Measurements from ENCODE around the gene JAM3. TPM values are rescaled to one million over a fixed set of nuclear protein-coding genes. Genes with fewer than 3 reads are reported as not detected.

Gene JAM3
- total RNA-seq, 2 experiments from 2014 or later, result 24.9 to 26.8 TPM

DNA sequence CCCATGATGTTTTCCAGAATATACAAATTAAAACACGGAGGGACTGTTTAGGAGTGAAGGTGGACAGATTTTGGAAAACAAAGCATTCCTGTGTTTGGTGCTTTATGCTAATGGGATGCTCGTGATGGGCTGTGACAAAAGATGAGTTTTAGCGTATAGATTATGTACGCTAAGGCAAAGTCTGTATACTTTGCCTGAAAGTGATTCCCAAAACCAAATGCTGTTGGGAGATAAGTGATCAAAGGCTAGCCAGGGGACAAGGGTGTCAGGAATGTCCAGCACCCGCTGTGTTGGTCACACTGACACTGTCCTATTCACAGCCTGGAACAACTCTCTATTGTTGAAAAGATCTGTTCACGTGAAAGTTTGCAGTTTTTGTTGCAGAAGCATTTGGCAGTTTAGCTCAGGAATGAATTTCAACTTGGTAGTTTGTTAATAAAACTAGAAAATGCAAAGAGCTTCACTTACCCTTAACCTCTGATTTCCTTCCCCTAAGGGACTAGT, 1.5 kb downstream of the JAM3 start:
- H3K4me1 Mint-ChIP-seq (ENCODE audit: low read depth), result peaks cover 26% of the 10 kb centered on the region
- peaks cover 8% of the 10 kb centered on the region for H3K27me3 Mint-ChIP-seq
- DNase-seq (no peak), ATAC-seq (no peak)
- CTCF ChIA-PET, result interaction anchor here (1.1 to 2.6 kb wide), 6 partner anchors 12 to 37 kb away, joined by 3 to 7 read pairs (median 3); no protein-coding TSS in a partner anchor
- intact Hi-C loops (cut with micrococcal nuclease), result no loop called here
- TF ChIP-seq, protein P1, sequence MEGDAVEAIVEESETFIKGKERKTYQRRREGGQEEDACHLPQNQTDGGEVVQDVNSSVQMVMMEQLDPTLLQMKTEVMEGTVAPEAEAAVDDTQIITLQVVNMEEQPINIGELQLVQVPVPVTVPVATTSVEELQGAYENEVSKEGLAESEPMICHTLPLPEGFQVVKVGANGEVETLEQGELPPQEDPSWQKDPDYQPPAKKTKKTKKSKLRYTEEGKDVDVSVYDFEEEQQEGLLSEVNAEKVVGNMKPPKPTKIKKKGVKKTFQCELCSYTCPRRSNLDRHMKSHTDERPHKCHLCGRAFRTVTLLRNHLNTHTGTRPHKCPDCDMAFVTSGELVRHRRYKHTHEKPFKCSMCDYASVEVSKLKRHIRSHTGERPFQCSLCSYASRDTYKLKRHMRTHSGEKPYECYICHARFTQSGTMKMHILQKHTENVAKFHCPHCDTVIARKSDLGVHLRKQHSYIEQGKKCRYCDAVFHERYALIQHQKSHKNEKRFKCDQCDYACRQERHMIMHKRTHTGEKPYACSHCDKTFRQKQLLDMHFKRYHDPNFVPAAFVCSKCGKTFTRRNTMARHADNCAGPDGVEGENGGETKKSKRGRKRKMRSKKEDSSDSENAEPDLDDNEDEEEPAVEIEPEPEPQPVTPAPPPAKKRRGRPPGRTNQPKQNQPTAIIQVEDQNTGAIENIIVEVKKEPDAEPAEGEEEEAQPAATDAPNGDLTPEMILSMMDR (IDR thresholded peaks at IDR 0.05), result no peak
- no peak overlapping the region for H3K27ac Mint-ChIP-seq
- H3K4me3 Mint-ChIP-seq, result peak overlapping the region; percentile 69
- POLR2A ChIA-PET, result interaction anchor here (1.2 to 1.7 kb wide), 2 partner anchors 55 to 114 kb away, joined by 3 to 5 read pairs; partner anchors contain the start of gene IGSF9B
- H3K9me3 Mint-ChIP-seq, result no peaks in the 10 kb centered on the region
- H3K36me3 Mint-ChIP-seq (ENCODE audit: low read depth), result peaks cover 2% of the 10 kb centered on the region

DNA sequence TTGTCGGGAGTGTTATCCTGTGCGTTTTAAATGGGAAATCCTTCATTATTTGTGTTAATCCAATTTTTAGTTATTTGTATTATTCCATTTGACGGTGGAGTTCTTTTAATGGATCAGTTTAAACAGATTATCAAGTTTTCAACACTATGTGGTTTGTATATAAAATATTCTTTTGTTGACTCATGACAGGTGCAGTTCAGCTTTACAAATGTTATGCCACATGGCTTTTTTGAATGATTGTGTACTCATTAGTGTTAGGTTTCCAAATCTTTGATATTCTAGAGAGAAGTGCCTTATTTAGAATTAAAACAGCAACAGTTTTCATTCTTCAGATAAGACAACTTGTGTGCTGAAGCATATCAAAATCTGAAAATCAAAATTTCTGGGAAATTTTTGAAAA, 2.4 kb downstream of the JAM3 start:
- POLR2A ChIA-PET, result no interaction called here
- no peak for DNase-seq

DNA sequence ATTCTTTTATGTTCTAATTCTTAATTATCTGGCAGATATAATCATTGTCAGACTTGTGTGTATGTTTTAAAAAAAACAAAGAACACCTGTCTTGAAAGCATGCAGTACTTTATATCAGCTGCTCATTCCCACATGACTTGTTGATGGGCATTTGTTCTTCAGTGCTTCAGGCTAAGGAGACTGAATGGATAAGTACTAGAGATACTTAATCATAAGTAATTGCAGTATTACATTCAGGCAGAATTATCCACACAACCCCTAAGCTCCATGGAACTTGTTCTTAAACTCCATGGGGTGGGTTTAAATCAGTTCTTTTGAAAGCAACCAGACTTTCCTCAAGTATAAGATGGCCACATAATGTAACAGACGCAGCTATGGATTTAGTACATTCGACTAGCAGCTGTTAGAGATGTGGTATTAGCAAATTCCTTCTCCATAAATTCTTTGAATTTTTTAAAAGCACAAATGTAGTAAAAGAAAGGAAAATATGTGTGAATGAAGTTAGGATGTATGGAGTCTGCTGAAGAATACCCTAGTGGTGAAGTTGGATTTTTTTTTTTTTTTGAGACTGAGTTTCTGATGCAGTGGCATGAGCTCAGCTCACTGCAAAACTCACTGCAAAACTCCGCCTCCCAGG, 3.0 kb downstream of the JAM3 start:
- Mint-ChIP-seq H3K9me3 (no peaks in the 10 kb centered on the region), H3K27ac (no peak overlapping the region), H3K27me3 (peaks cover 3% of the 10 kb centered on the region), H3K36me3 (ENCODE audit: low read depth) (peaks cover 2% of the 10 kb centered on the region), H3K4me3 (no peak overlapping the region), H3K4me1 (ENCODE audit: low read depth) (peaks cover 31% of the 10 kb centered on the region)
- TF ChIP-seq, protein P1 (IDR thresholded peaks at IDR 0.05), result no peak
- intact Hi-C loops (cut with micrococcal nuclease), result no loop called here
- ChIA-PET CTCF (interaction anchor here (1.0 to 2.6 kb wide), 4 partner anchors 13 to 112 kb away, joined by 5 to 7 read pairs (median 6); no protein-coding TSS in a partner anchor), POLR2A (no interaction called here)
- no peak for DNase-seq
- no peak for ATAC-seq

More for the DNA sequence above, 2.4 kb downstream of the JAM3 start:
- Mint-ChIP-seq H3K36me3 (ENCODE audit: low read depth) (peaks cover 2% of the 10 kb centered on the region), H3K27ac (no peak overlapping the region), H3K4me1 (ENCODE audit: low read depth) (peaks cover 31% of the 10 kb centered on the region), H3K27me3 (peaks cover 5% of the 10 kb centered on the region), H3K9me3 (no peaks in the 10 kb centered on the region), H3K4me3 (no peak overlapping the region)
- ATAC-seq, result no peak
- TF ChIP-seq, protein P1 (IDR thresholded peaks at IDR 0.05), result no peak
- CTCF ChIA-PET, result interaction anchor here (1.0 to 2.6 kb wide), 6 partner anchors 12 to 112 kb away, joined by 3 to 7 read pairs (median 5); no protein-coding TSS in a partner anchor
- intact Hi-C loops (cut with micrococcal nuclease), result no loop called here

- Mint-ChIP-seq H3K36me3 (ENCODE audit: low read depth) (peaks cover 2% of the 10 kb centered on the region), H3K4me3 (no peak overlapping the region), H3K27ac (no peak overlapping the region), H3K9me3 (no peaks in the 10 kb centered on the region), H3K4me1 (ENCODE audit: low read depth) (peaks cover 31% of the 10 kb centered on the region), H3K27me3 (peaks cover 1% of the 10 kb centered on the region)
- CTCF ChIA-PET, result interaction anchor here (1.5 to 2.6 kb wide), 2 partner anchors 14 to 67 kb away, joined by 5 to 7 read pairs; no protein-coding TSS in a partner anchor
- TF ChIP-seq, protein P1 (IDR thresholded peaks at IDR 0.05), result no peak
- DNase-seq, result no peak
- no peak for ATAC-seq
- intact Hi-C loops (cut with micrococcal nuclease), result no loop called here
- POLR2A ChIA-PET, result interaction anchor here (0.7 kb wide), 1 partner anchor 33 kb away, joined by 3 read pairs; no protein-coding TSS in a partner anchor
Measured at GRCh38 chr11:134072844-134073243, 4.0 kb downstream of the JAM3 start.

DNA sequence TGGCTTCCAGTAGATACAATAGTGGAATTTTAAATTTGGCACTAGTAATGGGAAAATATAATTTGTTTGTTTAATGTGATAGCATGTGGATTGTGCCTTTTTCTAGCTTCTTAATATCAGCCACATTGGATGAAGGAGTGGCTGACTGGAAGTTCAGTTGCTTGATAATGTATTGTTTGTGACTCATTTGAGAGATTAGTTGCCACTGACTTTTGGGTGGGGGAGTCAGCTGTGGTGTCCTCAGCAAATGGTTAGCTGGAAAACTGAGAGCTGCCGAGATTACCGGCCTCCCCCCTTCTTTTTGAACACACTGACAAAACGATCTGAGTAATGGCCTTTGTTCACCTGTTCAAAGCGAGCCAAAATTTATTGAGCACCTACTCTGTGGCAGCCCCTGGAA, 5.5 kb downstream of the JAM3 start:
- no peaks in the 10 kb centered on the region for H3K27me3 Mint-ChIP-seq
- ChIA-PET POLR2A (interaction anchor here (0.7 kb wide), 1 partner anchor 51 kb away, joined by 3 read pairs; no protein-coding TSS in a partner anchor), CTCF (interaction anchor here (1.1 kb wide), 1 partner anchor 65 kb away, joined by 3 read pairs; no protein-coding TSS in a partner anchor)
- no peak overlapping the region for H3K27ac Mint-ChIP-seq
- intact Hi-C loops (cut with micrococcal nuclease), result no loop called here
- no peak for ATAC-seq
- H3K36me3 Mint-ChIP-seq (ENCODE audit: low read depth), result no peaks in the 10 kb centered on the region
- no peak for DNase-seq
- peaks cover 24% of the 10 kb centered on the region for H3K4me1 Mint-ChIP-seq (ENCODE audit: low read depth)
- H3K9me3 Mint-ChIP-seq, result no peaks in the 10 kb centered on the region
- no peak overlapping the region for H3K4me3 Mint-ChIP-seq
- TF ChIP-seq, protein P1 (IDR thresholded peaks at IDR 0.05), result no peak
